Caki2 (cell line): ENCODE data around the gene CLIC4. TPM values are rescaled to one million over a fixed set of nuclear protein-coding genes. Genes with fewer than 3 reads are reported as not detected.
"Not testable (repeated sequence)": the region's sequence is repeated elsewhere in the genome, so short reads cannot be mapped to it uniquely, and the experiment has no call there.

ENCODE experiments used
- DNase-seq: peaks from one replicate; pipeline ENCODE4 v3.0.0-alpha.2; 2015; ENCODE audit warnings: low read depth
- in situ Hi-C: cut with HindIII; loops from 2 replicates; pipeline ENCODE4 v1.10.0; 2016; ENCODE audit warnings: low sequenced_read_pairs, low pct_unique_long_range_greater_than_20kb, mixed read lengths
- total RNA-seq: library from RNA; depleted of rRNA; stranded (reverse); fragments of >200 nt; shearing (Covaris generic); gene quantifications from 2 replicates; pipeline ENCODE4 v1.2.3, GENCODE V29; 2014; ENCODE audit warnings: low replicate concordance

The CLIC4 gene
- total RNA-seq, 1 experiment from 2014 or later = 29.5 TPM

GRCh38 chr1:24714859-24715520, 30.3 kb upstream of the CLIC4 start:
- in situ Hi-C loops = no loop called here
- DNase-seq = no peak

GRCh38 chr1:24715658-24716057, 29.6 kb upstream of the CLIC4 start:
- in situ Hi-C loops = no loop called here
- no peak for DNase-seq

- DNase-seq = no peak
- in situ Hi-C loops = no loop called here
These were observed 27.2 kb upstream of the CLIC4 start for GRCh38 chr1:24717887-24718650.

GRCh38 chr1:24720152-24720551, 25.1 kb upstream of the CLIC4 start:
- no peak for DNase-seq
- in situ Hi-C loops = no loop called here

- DNase-seq = no peak
- in situ Hi-C loops = no loop called here
These were observed 23.7 kb upstream of the CLIC4 start for GRCh38 chr1:24721533-24721932.

DNA sequence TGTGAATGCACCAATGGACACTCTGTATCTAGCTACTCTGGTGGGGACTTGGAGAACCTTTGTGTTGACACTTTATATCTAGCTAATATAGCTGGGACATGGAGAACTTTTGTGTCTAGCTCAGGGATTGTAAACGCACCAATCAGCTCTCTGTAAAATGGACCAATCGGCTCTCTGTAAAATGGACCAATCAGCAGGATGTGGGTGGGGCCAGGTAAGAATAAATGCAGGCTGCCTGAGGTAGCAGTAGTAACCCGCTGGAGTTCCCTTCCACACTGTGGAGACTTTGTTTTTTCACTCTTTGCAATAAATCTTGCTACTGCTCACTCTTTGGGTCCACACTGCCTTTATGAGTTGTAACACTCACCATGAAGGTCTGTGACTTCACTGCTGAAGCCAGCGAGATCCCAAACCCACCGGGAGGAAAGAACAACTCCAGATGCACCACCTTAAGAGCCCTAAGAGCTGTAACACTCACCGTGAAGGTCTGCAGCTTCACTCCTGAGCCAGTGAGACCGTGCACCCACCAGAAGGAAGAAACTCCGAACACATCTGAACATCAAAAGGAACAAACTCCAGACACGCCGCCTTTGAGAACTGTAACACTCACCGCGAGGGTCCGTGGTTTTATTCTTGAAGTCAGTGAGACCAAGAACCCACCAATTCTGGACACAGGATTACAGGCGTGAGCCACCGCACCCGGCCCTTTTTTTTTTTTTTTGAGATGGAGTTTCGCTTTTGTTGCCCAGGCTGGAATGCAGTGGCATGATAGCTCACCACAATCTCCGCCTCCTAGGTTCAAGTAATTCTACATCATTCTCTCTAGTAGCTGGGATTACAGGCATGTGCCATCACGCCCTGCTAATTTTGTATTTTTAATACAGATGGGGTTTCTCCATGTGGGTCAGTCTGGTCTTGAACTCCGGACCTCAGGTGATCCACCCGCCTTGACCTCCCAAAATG, 22.9 kb upstream of the CLIC4 start:
- DNase-seq, in situ Hi-C loops: not testable (repeated sequence)

- DNase-seq = peak; percentile 92
- in situ Hi-C loops = no loop called here
These were observed 20.7 kb upstream of the CLIC4 start for GRCh38 chr1:24724345-24725208.

- in situ Hi-C loops = no loop called here
- DNase-seq = no peak
These were observed 20.0 kb upstream of the CLIC4 start for GRCh38 chr1:24725209-24725651.

DNA sequence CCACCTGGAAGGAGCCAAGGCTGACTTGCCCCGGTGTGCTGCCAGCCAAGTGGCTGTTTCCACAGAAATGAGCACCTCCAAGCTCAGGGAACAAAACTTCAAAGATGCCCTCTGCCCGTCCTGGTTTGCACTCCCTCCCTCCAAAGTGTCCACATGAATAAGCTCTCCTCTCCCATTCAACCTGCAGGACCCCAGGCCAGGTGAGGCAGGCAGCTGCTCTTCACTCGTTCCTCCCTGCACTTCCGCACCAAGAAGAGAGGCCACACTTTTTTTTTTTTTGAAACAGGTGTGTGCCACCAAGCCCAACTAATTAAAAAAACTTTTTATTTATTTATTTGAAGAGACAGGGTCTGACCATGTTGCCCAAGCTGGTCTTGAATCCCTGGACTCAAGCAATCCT, 18.5 kb upstream of the CLIC4 start:
- no peak for DNase-seq
- in situ Hi-C loops = no loop called here

DNA sequence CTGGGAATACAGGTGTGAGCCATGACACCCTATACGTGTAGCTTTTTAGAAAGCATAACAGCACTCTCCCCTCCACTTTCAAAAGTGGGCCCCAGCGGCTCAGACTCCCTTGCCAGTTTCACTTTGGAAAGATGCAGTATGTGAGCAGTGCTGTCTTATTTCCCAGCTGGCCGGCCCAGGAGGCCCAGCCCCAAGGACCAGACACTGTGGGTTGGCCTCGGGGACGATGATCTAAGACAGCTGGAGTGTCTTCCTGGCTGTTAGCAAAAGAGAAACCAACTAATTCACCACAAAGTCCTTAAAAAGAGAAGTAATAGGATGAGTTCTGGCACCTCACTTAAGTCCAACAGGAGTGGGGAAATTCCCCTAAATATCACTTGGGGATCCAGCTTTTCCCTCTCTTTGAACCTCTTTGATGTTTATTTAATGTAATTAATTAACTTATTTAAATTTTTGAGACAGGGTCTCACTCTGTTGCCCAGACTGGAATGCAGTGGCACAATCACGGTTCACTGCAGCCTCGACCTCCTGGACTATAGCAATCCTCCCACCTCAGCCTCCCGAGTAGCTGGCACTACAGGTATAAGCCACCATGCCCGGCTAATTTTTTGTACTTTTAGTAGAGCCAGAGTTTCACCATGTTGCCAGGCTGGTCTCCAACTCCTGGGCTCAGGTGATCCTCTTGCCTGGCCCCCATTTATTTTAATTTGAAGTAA, 17.6 kb upstream of the CLIC4 start:
- in situ Hi-C loops = no loop called here
- no peak for DNase-seq

DNA sequence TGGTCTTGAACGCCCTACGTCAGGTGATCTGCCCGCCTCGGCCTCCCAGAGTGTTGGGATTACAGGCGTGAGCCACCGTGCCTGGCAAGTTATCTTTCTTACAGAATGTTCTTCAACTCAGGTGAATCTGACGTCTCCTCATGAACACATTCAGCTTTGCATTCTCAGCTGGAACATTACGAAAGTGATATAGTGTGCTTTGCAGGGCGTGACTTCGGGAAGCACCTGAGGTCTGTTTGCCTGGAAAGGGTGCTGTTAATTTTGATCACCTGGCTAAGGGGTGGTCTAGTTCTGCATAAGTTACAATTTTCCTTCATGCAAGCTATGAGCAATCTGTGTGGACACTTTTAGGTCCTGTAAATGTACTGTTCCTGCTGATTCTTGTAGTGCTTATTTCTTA, 16.3 kb upstream of the CLIC4 start:
- no peak for DNase-seq

GRCh38 chr1:24732186-24732885, 12.9 kb upstream of the CLIC4 start:
- in situ Hi-C loops = no loop called here
- no peak for DNase-seq

More for the DNA sequence above, 16.3 kb upstream of the CLIC4 start:
- in situ Hi-C loops = no loop called here

- DNase-seq, in situ Hi-C loops: not testable (repeated sequence)
These were observed 11.9 kb upstream of the CLIC4 start for GRCh38 chr1:24733342-24733741.

DNA sequence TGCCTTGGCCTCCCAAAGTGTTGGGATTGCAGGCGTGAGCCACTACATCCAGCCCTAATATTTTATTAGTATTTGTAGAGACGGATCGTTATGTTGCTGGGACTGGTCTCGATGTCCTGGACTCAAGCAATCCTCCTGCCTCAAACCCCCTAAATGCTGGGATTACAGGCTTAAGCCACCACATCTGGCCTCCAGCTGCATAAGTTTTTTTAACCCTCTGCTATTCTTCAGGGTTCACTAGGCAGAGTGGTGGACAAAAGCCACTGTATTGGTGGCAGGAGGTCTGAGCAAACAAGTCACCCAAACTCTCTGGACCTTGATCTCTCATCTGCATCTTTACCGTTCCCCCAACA, 10.1 kb upstream of the CLIC4 start:
- DNase-seq = no peak
- in situ Hi-C loops = no loop called here

DNA sequence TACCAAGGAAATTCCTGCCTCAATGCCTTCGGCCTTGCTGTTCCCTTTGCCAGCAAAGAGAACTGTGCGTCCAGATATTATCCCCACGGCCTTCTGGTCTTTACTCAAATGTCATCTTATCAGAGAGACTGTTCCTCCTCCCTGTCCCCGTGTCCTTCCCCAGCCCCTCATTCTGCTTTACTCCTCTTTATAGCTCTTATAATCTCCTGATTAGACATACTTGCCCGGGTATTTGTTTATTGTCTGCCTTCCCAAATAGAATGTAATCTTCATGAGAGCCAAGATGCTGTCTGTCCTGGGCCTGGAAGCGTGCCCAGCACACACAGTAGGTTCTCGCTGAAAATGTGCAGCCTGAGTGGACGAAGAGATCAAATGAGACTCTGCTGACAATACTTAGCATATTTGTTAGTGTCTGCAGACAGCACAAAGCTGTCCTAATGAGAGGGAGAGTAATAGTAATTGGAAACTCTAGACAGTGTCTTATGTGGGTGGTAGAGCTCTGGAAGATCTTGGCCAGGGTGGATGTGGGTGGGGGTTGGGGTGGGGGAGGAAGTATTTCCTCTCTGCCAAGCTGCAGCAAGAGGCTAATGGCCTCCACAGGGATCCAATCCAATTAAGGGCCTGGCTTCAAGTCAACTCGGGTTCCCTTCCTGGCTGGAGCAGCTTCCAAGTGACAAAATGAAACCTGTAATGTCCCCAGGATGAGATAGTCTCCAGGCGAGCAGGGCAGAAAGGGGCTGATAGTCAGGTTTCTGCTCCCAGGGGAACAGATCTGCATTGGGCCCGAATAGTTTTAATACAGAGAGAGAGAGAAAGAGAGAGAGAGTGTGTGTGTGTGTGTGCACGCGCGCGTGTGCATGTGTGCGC, 9.5 kb upstream of the CLIC4 start:
- in situ Hi-C loops = no loop called here
- DNase-seq = no peak
